Measurements from ENCODE around the gene ZNRF1. TPM values are rescaled to one million over a fixed set of nuclear protein-coding genes. Genes with fewer than 3 reads are reported as not detected.

Gene ZNRF1
- total and polyA plus RNA-seq, 2 of the 13 experiments (the other 11 are each of a cell fraction or from before 2014, with no cell fraction given), result 43.9 to 58.7 TPM

DNA sequence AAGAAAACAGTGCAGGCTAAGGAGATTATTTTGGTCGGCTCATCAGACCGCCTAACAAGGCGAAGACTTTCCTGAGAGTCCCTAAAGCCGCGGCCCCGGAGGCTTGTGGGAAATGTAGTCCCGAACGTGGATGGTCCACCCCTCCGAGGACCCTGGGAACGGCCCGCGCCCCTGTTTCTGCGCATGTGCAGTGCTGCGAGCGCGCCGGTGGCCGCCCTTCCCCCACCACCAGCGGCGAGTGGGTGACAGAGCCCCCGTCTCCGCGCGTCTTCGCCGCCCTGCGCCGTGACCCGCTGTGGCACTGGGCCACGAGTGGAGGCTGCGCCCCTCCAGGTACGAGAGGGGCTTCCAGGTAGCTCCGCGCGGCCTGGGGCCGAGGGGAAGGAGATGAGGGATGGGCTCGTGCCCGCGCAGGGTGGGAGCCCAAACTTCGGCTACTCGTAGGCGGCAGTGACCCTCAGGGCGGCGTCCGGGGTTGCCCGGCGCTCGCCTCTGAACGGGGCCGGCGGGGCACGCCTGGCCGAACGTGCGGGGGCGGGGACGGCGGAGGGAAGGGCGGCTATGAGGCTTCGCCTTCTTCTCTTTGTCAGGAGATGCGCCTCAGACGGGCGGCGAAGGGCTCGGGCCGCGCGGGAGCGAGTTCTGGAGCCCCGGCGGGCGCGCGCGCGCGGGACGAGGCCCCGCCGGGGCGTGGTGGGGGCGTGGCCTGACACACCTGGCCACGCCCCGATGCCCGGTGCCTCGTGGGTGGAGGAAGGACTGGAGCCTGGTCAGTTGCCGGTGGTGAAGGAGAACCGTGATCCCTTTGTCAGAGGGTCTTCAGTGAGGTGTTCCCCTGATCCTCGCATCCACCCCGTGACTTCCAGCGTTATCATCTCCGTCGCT lies 149.7 kb downstream of the ZNRF1 start, which contains the start of gene ZFP1 (continued):
- peak; percentile 83 for TF ChIP-seq ZNF256 (CRISPR knock-in tag; conservative IDR thresholded peaks at IDR 0.05)
- TF ChIP-seq FOXC1 (CRISPR knock-in tag; IDR thresholded peaks at IDR 0.05; ENCODE audit: borderline replicate concordance), result peak; percentile 97
- peak; percentile 89; the same call in 1 of the 2 replicates for TF ChIP-seq ISX (CRISPR knock-in tag; conservative IDR thresholded peaks at IDR 0.05)
- no peak for TF ChIP-seq CHD4 (IDR thresholded peaks at IDR 0.05; ENCODE audit: borderline replicate concordance, low read length)
- no peak for TF ChIP-seq ZMYM3 (CRISPR knock-in tag; IDR thresholded peaks at IDR 0.05)
- TF ChIP-seq RAD51 (IDR thresholded peaks at IDR 0.05; ENCODE audit: borderline replicate concordance), result no peak
- TF ChIP-seq ZMYM2 (CRISPR knock-in tag; IDR thresholded peaks at IDR 0.05), result peak; percentile 42; the same call in 1 of the 2 replicates
- TF ChIP-seq PRMT3 (CRISPR knock-in tag; IDR thresholded peaks at IDR 0.05; ENCODE audit: borderline replicate concordance, low read depth), result no peak; the same call in 1 of the 2 replicates
- TF ChIP-seq U2AF1 (optimal IDR thresholded peaks at IDR 0.05; ENCODE audit: low read depth, low read length), result peak; percentile 95
- peak; percentile 96; the same call in 1 of the 2 replicates for TF ChIP-seq HES4 (CRISPR knock-in tag; IDR thresholded peaks at IDR 0.05; ENCODE audit: borderline replicate concordance)
- TF ChIP-seq CENPX (CRISPR knock-in tag; IDR thresholded peaks at IDR 0.05), result no peak
- TF ChIP-seq POGZ (CRISPR knock-in tag; IDR thresholded peaks at IDR 0.05), result peak; percentile 57
- 0 out of 2 replicates have a peak, but pooled peaks have one; percentile 27 for TF ChIP-seq ZNF749 (CRISPR knock-in tag; IDR thresholded peaks at IDR 0.05; ENCODE audit: borderline replicate concordance)
- TF ChIP-seq GABPB1 (CRISPR knock-in tag; IDR thresholded peaks at IDR 0.05), result peak; percentile 88
- peak; percentile 64; the same call in 1 of the 2 replicates for TF ChIP-seq RXRB (CRISPR knock-in tag; IDR thresholded peaks at IDR 0.05; ENCODE audit: borderline replicate concordance)
- peak; percentile 99 for TF ChIP-seq ZNF670 (CRISPR knock-in tag; IDR thresholded peaks at IDR 0.05; ENCODE audit: borderline replicate concordance)
- peak; percentile 66; the same call in 1 of the 2 replicates for TF ChIP-seq ZNF740 (CRISPR knock-in tag; IDR thresholded peaks at IDR 0.05)
- 0 out of 2 replicates have a peak, but pooled peaks have one; percentile 12 for TF ChIP-seq TRAFD1 (CRISPR knock-in tag; IDR thresholded peaks at IDR 0.05; ENCODE audit: borderline replicate concordance)
- TF ChIP-seq NR1H2 (CRISPR knock-in tag; IDR thresholded peaks at IDR 0.05; ENCODE audit: borderline replicate concordance, low read depth), result no peak
- TF ChIP-seq POLR2A (IDR thresholded peaks at IDR 0.05; ENCODE audit: insufficient read depth in 1 of 2, low read depth in 2 of 2, low read length in 2 of 2), result peak; percentile 43 to 85; a peak in 3 of 4 replicates
- peak; percentile 86; the same call in 1 of the 2 replicates for TF ChIP-seq ZFP90 (CRISPR knock-in tag; IDR thresholded peaks at IDR 0.05; ENCODE audit: borderline replicate concordance)
- peak; percentile 77 for TF ChIP-seq KDM1A (CRISPR knock-in tag; IDR thresholded peaks at IDR 0.05)
- TF ChIP-seq ZNF460 (CRISPR knock-in tag; IDR thresholded peaks at IDR 0.05; ENCODE audit: borderline replicate concordance), result peak; percentile 50; the same call in 1 of the 2 replicates
- TF ChIP-seq ZNF496 (CRISPR knock-in tag; IDR thresholded peaks at IDR 0.05; ENCODE audit: insufficient replicate concordance), result no peak
- TF ChIP-seq HIC2 (CRISPR knock-in tag; IDR thresholded peaks at IDR 0.05; ENCODE audit: low read depth), result 0 out of 2 replicates have a peak, but pooled peaks have one; percentile 39
- no peak; the same call in 1 of the 2 replicates for TF ChIP-seq NFE2 (CRISPR knock-in tag; IDR thresholded peaks at IDR 0.05)

Data from HepG2 (cell line).